ENCODE data around the gene OSBPL1A.

Gene OSBPL1A

DNA sequence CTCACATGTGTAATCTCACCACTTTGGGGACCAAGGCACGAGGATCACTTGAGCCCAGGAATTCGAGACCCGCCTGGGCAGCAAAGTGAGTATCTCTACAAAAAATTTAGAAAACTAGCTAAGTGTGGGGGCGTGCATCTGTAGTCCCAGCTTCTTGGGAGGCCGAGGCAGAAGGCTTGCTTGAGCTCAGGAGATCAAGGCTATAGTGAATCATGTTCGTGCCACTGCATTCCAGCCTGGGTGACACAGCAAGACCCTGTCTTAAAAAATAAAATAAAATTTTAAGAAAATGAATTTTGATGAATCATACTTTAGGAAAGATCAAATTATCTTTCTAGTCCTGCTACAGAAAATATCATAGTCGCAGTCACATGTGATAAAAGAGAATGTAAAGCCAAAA, 211.8 kb downstream of the OSBPL1A start:
- Histone ChIP-seq H3K9me3 (ENCODE audit: insufficient read depth, low read length) (no peaks in the 10 kb centered on the region), H3K9ac (ENCODE audit: low read length) (no peak overlapping the region), H3K4me2 (ENCODE audit: low read depth, low read length, poor library complexity, severe bottlenecking) (no peak overlapping the region), H3K79me2 (ENCODE audit: insufficient read depth, low read length) (no peaks in the 10 kb centered on the region), H3K27ac (ENCODE audit: low read depth, low read length) (no peak overlapping the region), H3K27me3 (ENCODE audit: low read length) (no peaks in the 10 kb centered on the region), H3K36me3 (ENCODE audit: low read length) (no peaks in the 10 kb centered on the region), H3K4me3 (ENCODE audit: insufficient read depth, low read length, poor library complexity, severe bottlenecking) (no peak overlapping the region), H4K20me1 (ENCODE audit: low read depth, low read length) (no peaks in the 10 kb centered on the region), H2AFZ (ENCODE audit: low read depth, low read length, severe bottlenecking) (no peak overlapping the region), H3K9me2 (replicated peaks; ENCODE audit: insufficient read depth, low read length) (no peaks in the 10 kb centered on the region), H3F3A (ENCODE audit: insufficient read depth) (no peaks in the 10 kb centered on the region)
- TF ChIP-seq, protein P1, sequence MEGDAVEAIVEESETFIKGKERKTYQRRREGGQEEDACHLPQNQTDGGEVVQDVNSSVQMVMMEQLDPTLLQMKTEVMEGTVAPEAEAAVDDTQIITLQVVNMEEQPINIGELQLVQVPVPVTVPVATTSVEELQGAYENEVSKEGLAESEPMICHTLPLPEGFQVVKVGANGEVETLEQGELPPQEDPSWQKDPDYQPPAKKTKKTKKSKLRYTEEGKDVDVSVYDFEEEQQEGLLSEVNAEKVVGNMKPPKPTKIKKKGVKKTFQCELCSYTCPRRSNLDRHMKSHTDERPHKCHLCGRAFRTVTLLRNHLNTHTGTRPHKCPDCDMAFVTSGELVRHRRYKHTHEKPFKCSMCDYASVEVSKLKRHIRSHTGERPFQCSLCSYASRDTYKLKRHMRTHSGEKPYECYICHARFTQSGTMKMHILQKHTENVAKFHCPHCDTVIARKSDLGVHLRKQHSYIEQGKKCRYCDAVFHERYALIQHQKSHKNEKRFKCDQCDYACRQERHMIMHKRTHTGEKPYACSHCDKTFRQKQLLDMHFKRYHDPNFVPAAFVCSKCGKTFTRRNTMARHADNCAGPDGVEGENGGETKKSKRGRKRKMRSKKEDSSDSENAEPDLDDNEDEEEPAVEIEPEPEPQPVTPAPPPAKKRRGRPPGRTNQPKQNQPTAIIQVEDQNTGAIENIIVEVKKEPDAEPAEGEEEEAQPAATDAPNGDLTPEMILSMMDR (IDR thresholded peaks at IDR 0.05; ENCODE audit: insufficient read depth, low read length, poor library complexity, severe bottlenecking): no peak
- TF ChIP-seq EZH2phosphoT487 (conservative IDR thresholded peaks at IDR 0.05; ENCODE audit: low read length): no peak

- Histone ChIP-seq H3K9ac (ENCODE audit: low read length) (no peak overlapping the region), H3K4me3 (ENCODE audit: insufficient read depth, low read length, poor library complexity, severe bottlenecking) (no peak overlapping the region), H3K9me2 (replicated peaks; ENCODE audit: insufficient read depth, low read length) (no peaks in the 10 kb centered on the region), H3F3A (ENCODE audit: insufficient read depth) (no peaks in the 10 kb centered on the region), H2AFZ (ENCODE audit: low read depth, low read length, severe bottlenecking) (no peak overlapping the region), H3K27ac (ENCODE audit: low read depth, low read length) (no peak overlapping the region), H4K20me1 (ENCODE audit: low read depth, low read length) (no peaks in the 10 kb centered on the region), H3K79me2 (ENCODE audit: insufficient read depth, low read length) (no peaks in the 10 kb centered on the region), H3K9me3 (ENCODE audit: insufficient read depth, low read length) (no peaks in the 10 kb centered on the region), H3K36me3 (ENCODE audit: low read length) (no peaks in the 10 kb centered on the region), H3K4me2 (ENCODE audit: low read depth, low read length, poor library complexity, severe bottlenecking) (no peak overlapping the region), H3K27me3 (ENCODE audit: low read length) (no peaks in the 10 kb centered on the region)
- no peak for TF ChIP-seq EZH2phosphoT487 (conservative IDR thresholded peaks at IDR 0.05; ENCODE audit: low read length)
- TF ChIP-seq, protein P1 (IDR thresholded peaks at IDR 0.05; ENCODE audit: insufficient read depth, low read length, poor library complexity, severe bottlenecking): no peak
These were observed 215.8 kb downstream of the OSBPL1A start for GRCh38 chr18:24181806-24182205.

GRCh38 chr18:24180048-24180447, 217.6 kb downstream of the OSBPL1A start:
- TF ChIP-seq EZH2phosphoT487 (conservative IDR thresholded peaks at IDR 0.05; ENCODE audit: low read length): no peak
- TF ChIP-seq, protein P1 (IDR thresholded peaks at IDR 0.05; ENCODE audit: insufficient read depth, low read length, poor library complexity, severe bottlenecking): no peak
- Histone ChIP-seq H3K4me2 (ENCODE audit: low read depth, low read length, poor library complexity, severe bottlenecking) (no peak overlapping the region), H3K79me2 (ENCODE audit: insufficient read depth, low read length) (no peaks in the 10 kb centered on the region), H3K36me3 (ENCODE audit: low read length) (no peaks in the 10 kb centered on the region), H3K27ac (ENCODE audit: low read depth, low read length) (no peak overlapping the region), H3K9me2 (replicated peaks; ENCODE audit: insufficient read depth, low read length) (no peaks in the 10 kb centered on the region), H4K20me1 (ENCODE audit: low read depth, low read length) (no peaks in the 10 kb centered on the region), H2AFZ (ENCODE audit: low read depth, low read length, severe bottlenecking) (no peak overlapping the region), H3K9ac (ENCODE audit: low read length) (no peak overlapping the region), H3K27me3 (ENCODE audit: low read length) (no peaks in the 10 kb centered on the region), H3K9me3 (ENCODE audit: insufficient read depth, low read length) (no peaks in the 10 kb centered on the region), H3F3A (ENCODE audit: insufficient read depth) (no peaks in the 10 kb centered on the region), H3K4me3 (ENCODE audit: insufficient read depth, low read length, poor library complexity, severe bottlenecking) (no peak overlapping the region)

Data from SU-DHL-6 (cell line).